GDM1 (cell line): ENCODE data around the gene MYO3B.
"Not testable (repeated sequence)": the region's sequence is repeated elsewhere in the genome, so short reads cannot be mapped to it uniquely, and the experiment has no call there.

Experiments used
- DNase-seq: peaks from one replicate; lab custom pipeline; 2025; lab: John Stamatoyannopoulos, UW

The MYO3B gene

GRCh38 chr2:170263728-170264521 lies 86.0 kb downstream of the MYO3B start:
- DNase-seq, result not testable (repeated sequence)

- no peak for DNase-seq
Observed at GRCh38 chr2:170264522-170264860, 86.5 kb downstream of the MYO3B start.

- no peak for DNase-seq
Observed at GRCh38 chr2:170264865-170265264, 86.9 kb downstream of the MYO3B start.

GRCh38 chr2:170265321-170265720 lies 87.4 kb downstream of the MYO3B start:
- DNase-seq, result no peak

DNA sequence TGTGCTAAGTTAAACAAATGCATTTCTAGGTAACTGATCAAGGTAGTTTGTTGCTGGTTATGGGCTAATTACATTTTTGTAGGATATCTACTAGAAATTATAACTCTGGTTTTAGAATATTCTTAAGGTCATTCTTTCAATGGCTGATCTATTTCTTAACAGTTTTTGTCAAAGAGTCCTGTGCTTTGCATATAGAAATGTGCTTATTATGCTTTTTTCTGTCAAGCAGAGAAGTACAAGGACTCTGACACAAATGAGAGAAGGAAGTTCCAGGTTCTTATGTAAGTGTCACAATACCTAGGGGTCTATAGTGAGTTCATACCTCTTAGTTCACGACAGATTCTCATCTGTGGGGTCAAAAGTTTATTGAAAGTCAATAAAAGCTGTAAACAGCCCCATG lies 88.4 kb downstream of the MYO3B start:
- no peak for DNase-seq

GRCh38 chr2:170267071-170267470 lies 89.1 kb downstream of the MYO3B start:
- no peak for DNase-seq

GRCh38 chr2:170270278-170270864 lies 92.4 kb downstream of the MYO3B start:
- DNase-seq, result no peak

- no peak for DNase-seq
Observed at GRCh38 chr2:170271340-170271739, 93.4 kb downstream of the MYO3B start.

GRCh38 chr2:170276056-170276455 lies 98.1 kb downstream of the MYO3B start:
- no peak for DNase-seq

DNA sequence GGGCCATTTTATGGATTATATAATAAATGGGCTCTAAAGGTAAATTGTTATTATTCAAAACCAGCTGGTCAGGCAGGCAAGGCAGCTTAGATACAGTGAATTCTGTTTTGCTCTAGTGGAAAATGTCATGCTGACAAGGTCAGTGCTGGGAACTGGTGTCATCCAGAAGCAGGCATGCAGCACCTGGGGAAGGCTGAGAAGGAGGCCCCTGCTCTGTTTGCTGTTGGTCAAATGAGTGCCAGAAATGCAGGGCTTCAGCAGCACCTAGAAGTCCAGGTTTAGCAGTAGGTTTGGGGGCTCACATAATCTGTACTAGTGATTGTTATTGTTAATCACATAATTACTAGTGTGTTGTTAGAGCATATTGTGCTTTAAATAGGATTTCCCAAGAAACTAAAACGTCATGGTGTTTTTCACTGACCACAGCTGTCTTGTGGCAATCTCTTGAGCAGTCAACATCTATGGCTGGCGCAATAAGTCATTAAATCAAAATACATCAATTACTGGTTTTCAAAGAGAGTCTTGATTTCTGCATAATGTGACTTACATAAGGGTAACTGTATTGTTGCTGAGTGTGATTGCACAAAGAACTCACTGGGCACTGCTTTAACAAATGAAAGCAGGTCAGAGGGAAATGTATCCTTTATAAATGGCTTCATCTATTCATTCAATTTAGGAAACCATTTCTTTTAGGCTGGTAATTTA lies 99.1 kb downstream of the MYO3B start:
- no peak for DNase-seq

DNA sequence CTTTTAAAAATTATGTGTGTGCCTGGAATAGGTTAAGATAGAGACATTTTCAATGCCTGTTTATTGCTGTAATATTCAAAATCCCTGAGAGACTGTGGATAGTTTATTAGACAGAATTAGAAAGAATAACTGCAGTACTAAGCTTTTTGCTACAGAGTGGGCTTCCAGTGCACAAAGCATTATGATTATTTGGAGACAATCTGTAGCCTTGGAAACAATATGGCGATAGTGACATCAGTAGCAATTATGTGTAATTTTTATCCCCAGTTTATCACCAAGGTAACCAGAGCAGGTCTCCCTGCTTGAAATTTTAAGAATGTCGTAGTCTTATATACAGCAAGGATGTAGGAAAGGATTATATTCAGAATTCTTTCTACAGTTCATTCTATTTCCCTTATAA lies 100.0 kb downstream of the MYO3B start:
- DNase-seq, result no peak

GRCh38 chr2:170279615-170280014 lies 101.7 kb downstream of the MYO3B start:
- not testable (repeated sequence) for DNase-seq

- no peak for DNase-seq
Observed at GRCh38 chr2:170282851-170283250, 104.9 kb downstream of the MYO3B start.

- DNase-seq, result no peak
Observed at GRCh38 chr2:170284205-170284604, 106.3 kb downstream of the MYO3B start.

- no peak for DNase-seq
Observed at GRCh38 chr2:170288859-170289258, 110.9 kb downstream of the MYO3B start.

DNA sequence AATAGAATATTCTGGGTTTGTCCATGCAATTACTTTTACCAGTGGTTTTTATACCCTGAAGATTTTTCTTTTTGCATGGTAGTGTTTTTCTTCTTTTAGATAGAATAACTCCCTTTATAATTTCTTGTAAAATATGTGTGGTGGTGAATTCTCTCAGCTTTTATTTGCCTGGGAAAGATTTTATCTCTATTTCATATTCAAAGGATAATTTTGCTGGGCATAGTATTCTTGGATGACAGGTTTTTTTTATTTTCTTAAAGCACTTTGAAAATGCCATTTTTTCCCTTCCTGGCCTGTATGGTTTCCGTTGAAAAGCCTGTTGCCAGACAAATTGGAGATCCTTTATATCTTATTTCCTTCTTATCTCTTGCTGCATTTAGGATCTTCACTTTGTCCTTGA lies 113.5 kb downstream of the MYO3B start:
- no peak for DNase-seq

DNA sequence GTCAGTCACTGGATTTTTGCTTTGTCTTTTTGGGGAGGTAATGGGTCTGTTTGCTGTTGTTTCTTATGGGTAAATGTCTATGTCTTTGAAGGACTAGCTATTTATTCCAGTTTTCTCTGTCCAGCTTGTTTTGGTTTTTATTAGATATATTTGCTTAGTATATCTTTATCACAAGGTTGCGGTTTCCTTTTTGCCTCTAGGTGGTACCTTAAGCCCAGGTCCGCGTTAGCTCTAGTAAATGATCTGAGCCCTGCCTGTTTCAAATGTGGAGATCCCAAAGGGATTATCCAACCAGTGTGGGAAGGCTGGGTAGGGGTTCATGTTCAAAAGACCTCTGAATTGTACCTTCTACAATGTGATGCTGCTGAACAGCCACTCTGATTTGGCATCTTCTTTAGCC lies 114.5 kb downstream of the MYO3B start:
- no peak for DNase-seq

DNA sequence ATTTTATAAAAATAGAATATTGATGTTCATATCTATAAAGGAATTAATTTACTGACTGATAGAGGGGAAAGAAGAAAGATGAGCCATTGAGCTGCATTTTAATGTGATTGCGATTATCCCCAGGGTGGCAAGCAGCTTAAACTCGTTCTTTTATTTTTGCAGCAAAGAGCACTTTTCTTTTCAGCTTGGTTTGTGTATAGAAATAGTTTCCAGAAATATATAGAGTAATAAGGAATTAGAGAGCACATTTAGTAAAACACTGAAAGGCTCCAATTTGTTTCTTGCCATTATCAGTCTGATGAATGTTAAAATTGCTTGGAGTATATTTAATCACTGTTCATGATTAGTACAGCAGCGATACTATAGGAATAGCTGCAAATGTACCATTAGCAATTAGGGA lies 119.5 kb downstream of the MYO3B start:
- DNase-seq, result no peak

GRCh38 chr2:170298115-170298514 lies 120.2 kb downstream of the MYO3B start:
- no peak for DNase-seq

GRCh38 chr2:170298861-170299429 lies 121.0 kb downstream of the MYO3B start:
- DNase-seq, result no peak

DNA sequence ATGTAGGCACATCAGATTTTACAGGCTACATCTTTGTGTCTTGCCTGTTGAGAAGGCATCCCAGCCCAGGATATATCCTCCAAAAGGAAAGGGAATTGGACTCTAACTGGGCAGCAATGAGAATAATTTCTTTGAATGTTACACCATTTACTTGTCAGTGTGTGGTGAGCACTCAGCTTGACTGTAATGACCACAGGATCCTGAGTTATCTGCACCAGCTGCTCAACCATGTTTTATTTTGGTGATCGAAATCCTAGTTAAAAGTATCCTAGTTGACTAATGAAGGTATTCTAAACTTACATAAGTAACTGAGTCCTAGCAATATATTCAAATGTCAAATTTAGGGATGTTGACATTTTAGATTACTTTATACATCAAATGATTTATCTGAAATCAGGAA lies 123.0 kb downstream of the MYO3B start:
- no peak for DNase-seq

- DNase-seq, result no peak
Observed at GRCh38 chr2:170301626-170302025, 123.7 kb downstream of the MYO3B start.

GRCh38 chr2:170305711-170306110 lies 127.8 kb downstream of the MYO3B start:
- no peak for DNase-seq
